Psoas muscle (tissue), 8 donors: ENCODE results near the gene DYNC2I2. TPM values are rescaled to one million over a fixed set of nuclear protein-coding genes. Genes with fewer than 3 reads are reported as not detected.
A peak's percentile ranks its signal among the peaks of the same experiment; 100 is the strongest.
"Not testable (repeated sequence)": the region's sequence is repeated elsewhere in the genome, so short reads cannot be mapped to it uniquely, and the experiment has no call there.

Experiments
- ATAC-seq, 4 donors: fragments of 200-7000 bp; cut with Tn5 transposase; one replicate each; pipeline ENCODE4 v1.9.1; 2020; ENCODE audit warnings: moderate library complexity in 3 of 4, mild to moderate bottlenecking in 2 of 4
- DNase-seq, 2 donors: peaks; one replicate each; pipeline ENCODE4 v3.0.0-alpha.2; 2020
- H3K27ac ChIP-seq: fragments of 200-600 bp; one replicate; pipeline ENCODE4 v1.8.0; 2022
- H3K27me3 ChIP-seq, 3 donors: fragments of 200-600 bp in 1 of 3; one replicate each; pipeline versions ENCODE4 v1.6.1 to v1.8.0; 2013 to 2022; ENCODE audit warnings: low read length in 2 of 3, mild to moderate bottlenecking in 2 of 3, moderate library complexity in 1 of 3; ENCODE audit not compliant: insufficient read depth in 3 of 3
- H3K36me3 ChIP-seq, 2 donors: fragments of 200-600 bp in 1 of 2; one replicate each; pipeline versions ENCODE4 v1.6.1 to v1.8.0; 2013 to 2022; ENCODE audit warnings: low read depth in 1 of 2, mild to moderate bottlenecking in 1 of 2, moderate library complexity in 1 of 2; ENCODE audit not compliant: insufficient read depth in 1 of 2
- H3K4me1 ChIP-seq: fragments of 200-600 bp; one replicate; pipeline ENCODE4 v1.8.0; 2022
- H3K4me3 ChIP-seq: fragments of 200-600 bp; one replicate; pipeline ENCODE4 v1.8.0; 2022; ENCODE audit warnings: mild to moderate bottlenecking
- H3K9me3 ChIP-seq: fragments of 200-600 bp; one replicate; pipeline ENCODE4 v1.8.0; 2022
- WGBS, 3 donors: extraction: QIAGEN DNeasy Blood & Tissue Kit; methylation state at CpG; one replicate each; pipeline versions ENCODE4 v1.1.6 to v1.1.7; 2013; 5-methylcytosine and 5-hydroxymethylcytosine counted together
- intact Hi-C, 2 donors: fragments of 100-400 bp; cut with DNase I; formaldehyde crosslinking; loops; one replicate each; pipeline versions ENCODE4 v1.11.0 to v1.14.2; 2022
- polyA plus RNA-seq, 3 donors: library from polyadenylated mRNA; stranded (reverse); fragments of 200-250 nt; gene quantifications; one replicate each; pipeline ENCODE4 v1.2.3, GENCODE V29; 2013
- total RNA-seq, 4 donors: library from RNA; stranded (reverse); fragmentation: NEBNext Ultra II Directional in 2 of 4; extraction: Animal tissue kit (Norgen Biotek cat#: 25700) in 2 of 4; gene quantifications; one replicate each; pipeline versions ENCODE4 v1.2.1 to v1.2.4, GENCODE V29; 2021 to 2023
- TF ChIP-seq, protein P1 (sequence below): fragments of 200-600 bp; IDR thresholded peaks from one replicate; pipeline ENCODE4 v1.8.0; 2022; ENCODE audit warnings: antibody characterized with exemption
- donor health status: healthy with polysubstance abuse.
- donor health status: DM: no; HTN: no; CAD: no; lungs with moderate emphysema.
- donor health status: Bipolar disorder and iron deficiency.
- donor health status: healthy.
- donor health status: DM: yes; HTN: yes; CAD: no.
- donor health status: DM: no; HTN: no; CAD: no.
- donor health status: DM: no; HTN: no; CAD: no.
- donor health status: DM: yes; HTN: yes; CAD: no.

Gene DYNC2I2
- total and polyA plus RNA-seq, 7 donors = 6.3 to 29.1 (median 10.3) TPM

GRCh38 chr9:128703616-128704355 is 47.1 kb upstream of the DYNC2I2 start:
- DNase-seq (peak; percentile 38 to 69), ATAC-seq (peak; percentile 19 to 46 (median 31))
- 75 to 81% (median 75%) methylated on average over 27 to 31 of the region's 31 CpGs for WGBS, 3 donors
- intact Hi-C loops = loop anchor here in 1 of 2 donors (5.0 kb wide), 1 partner anchor 69 kb away; the partner anchor contains the start of gene ZER1
- Histone ChIP-seq H3K9me3 (no peaks in the 10 kb centered on the region), H3K27ac (peak overlapping the region; percentile 65), H3K27me3 (no peaks in the 10 kb centered on the region), H3K36me3 (no peaks in the 10 kb centered on the region), H3K4me3 (peak overlapping the region; percentile 84), H3K4me1 (no peaks in the 10 kb centered on the region)
- TF ChIP-seq, protein P1, sequence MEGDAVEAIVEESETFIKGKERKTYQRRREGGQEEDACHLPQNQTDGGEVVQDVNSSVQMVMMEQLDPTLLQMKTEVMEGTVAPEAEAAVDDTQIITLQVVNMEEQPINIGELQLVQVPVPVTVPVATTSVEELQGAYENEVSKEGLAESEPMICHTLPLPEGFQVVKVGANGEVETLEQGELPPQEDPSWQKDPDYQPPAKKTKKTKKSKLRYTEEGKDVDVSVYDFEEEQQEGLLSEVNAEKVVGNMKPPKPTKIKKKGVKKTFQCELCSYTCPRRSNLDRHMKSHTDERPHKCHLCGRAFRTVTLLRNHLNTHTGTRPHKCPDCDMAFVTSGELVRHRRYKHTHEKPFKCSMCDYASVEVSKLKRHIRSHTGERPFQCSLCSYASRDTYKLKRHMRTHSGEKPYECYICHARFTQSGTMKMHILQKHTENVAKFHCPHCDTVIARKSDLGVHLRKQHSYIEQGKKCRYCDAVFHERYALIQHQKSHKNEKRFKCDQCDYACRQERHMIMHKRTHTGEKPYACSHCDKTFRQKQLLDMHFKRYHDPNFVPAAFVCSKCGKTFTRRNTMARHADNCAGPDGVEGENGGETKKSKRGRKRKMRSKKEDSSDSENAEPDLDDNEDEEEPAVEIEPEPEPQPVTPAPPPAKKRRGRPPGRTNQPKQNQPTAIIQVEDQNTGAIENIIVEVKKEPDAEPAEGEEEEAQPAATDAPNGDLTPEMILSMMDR = no peak

DNA sequence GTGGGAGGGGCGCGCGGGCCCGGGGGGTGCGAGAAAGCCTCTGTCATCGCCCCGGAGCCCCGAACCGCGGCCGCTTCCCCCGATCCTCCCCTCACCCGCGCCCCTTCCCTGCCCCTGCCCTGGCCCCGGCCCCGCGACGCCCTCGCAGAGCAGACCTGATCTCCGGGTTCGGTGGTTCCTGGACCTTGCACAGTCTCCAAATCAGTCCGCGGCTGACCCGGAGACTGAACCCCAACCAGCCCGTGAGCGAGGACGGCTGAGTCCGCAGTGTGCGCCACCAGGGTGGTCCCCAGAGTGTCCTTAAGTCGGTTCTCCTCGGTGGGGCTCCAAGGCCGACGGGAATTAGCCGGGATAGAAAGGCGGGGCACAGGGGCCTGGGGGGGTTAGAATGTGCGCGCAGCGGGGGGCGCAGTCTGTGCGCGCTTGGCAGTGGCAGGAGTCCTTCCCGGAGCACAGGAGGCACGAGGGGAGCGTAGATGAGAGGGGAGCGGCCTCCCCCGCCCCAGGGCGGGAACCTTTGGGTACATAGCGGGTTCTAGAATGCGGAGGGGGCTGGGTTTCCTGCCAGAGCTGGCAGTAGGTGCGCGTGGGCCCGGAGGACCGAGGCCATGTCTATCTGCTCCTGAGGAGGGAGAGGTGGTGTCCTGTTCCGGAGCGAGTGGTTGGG is 46.4 kb upstream of the DYNC2I2 start:
- H3K27ac ChIP-seq = peak overlapping the region; percentile 65
- intact Hi-C loops = loop anchor here in 1 of 2 donors (5.0 kb wide), 1 partner anchor 69 kb away; the partner anchor contains the start of gene ZER1
- no peaks in the 10 kb centered on the region for H3K4me1 ChIP-seq
- 17 to 21% (median 21%) methylated on average over 41 to 55 of the region's 55 CpGs for WGBS, 3 donors
- ATAC-seq (peak; percentile 6 to 24 (median 22)), DNase-seq (peak; percentile 48 to 70)
- H3K4me3 ChIP-seq = peak overlapping the region; percentile 84
- no peaks in the 10 kb centered on the region for H3K27me3 ChIP-seq
- no peaks in the 10 kb centered on the region for H3K36me3 ChIP-seq
- H3K9me3 ChIP-seq = no peaks in the 10 kb centered on the region
- TF ChIP-seq, protein P1 = no peak

- 0 to 1% (median 0%) methylated on average over 45 to 65 of the region's 65 CpGs for WGBS, 3 donors
- Histone ChIP-seq H3K4me1 (no peaks in the 10 kb centered on the region), H3K4me3 (peak within 1 kb of the TSS; percentile 84), H3K36me3 (no peaks in the 10 kb centered on the region), H3K9me3 (no peaks in the 10 kb centered on the region), H3K27ac (peak within 1 kb of the TSS; percentile 65), H3K27me3 (no peaks in the 10 kb centered on the region)
- ATAC-seq (peak; percentile 79 to 91 (median 86)), DNase-seq (peak; percentile 90 to 93)
- TF ChIP-seq, protein P1 = peak; percentile 80
- intact Hi-C loops = loop anchor here in 1 of 2 donors (5.0 kb wide), 1 partner anchor 70 kb away; the partner anchor contains the start of gene ZER1
These were observed 45.9 kb upstream of the DYNC2I2 start, which contains the start of gene PKN3 for GRCh38 chr9:128702445-128702948. TSS of gene PKN3 (plus strand) at chr9:128702503. CDS start at chr9:128702916, 413 bp downstream.

GRCh38 chr9:128701227-128701854 is 44.7 kb upstream of the DYNC2I2 start:
- H3K27me3 ChIP-seq = no peaks in the 10 kb centered on the region
- intact Hi-C loops = loop anchor here in 1 of 2 donors (5.0 kb wide), 1 partner anchor 71 kb away; the partner anchor contains the start of gene ZER1
- TF ChIP-seq, protein P1 = no peak
- H3K36me3 ChIP-seq = peaks cover 0 to 8% of the 10 kb centered on the region in 2 donors
- H3K9me3 ChIP-seq = no peaks in the 10 kb centered on the region
- no peak overlapping the region for H3K27ac ChIP-seq
- no peak overlapping the region for H3K4me3 ChIP-seq
- H3K4me1 ChIP-seq = no peaks in the 10 kb centered on the region
- DNase-seq (peak in 1 of 2 donors; percentile 32), ATAC-seq (no peak)
- WGBS, 3 donors = 71 to 75% (median 73%) methylated on average over 10 of the region's 10 CpGs

- peak in 1 of 2 donors; percentile 39 for DNase-seq
- peaks cover 0 to 28% of the 10 kb centered on the region in 2 donors for H3K36me3 ChIP-seq
- H3K4me1 ChIP-seq, H3K27ac ChIP-seq, H3K4me3 ChIP-seq, intact Hi-C loops, H3K27me3 ChIP-seq, H3K9me3 ChIP-seq, ATAC-seq: not testable (repeated sequence)
- WGBS, 3 donors = 91 to 94% (median 94%) methylated on average over 27 to 30 of the region's 30 CpGs
These were observed 42.6 kb upstream of the DYNC2I2 start for GRCh38 chr9:128699096-128699795.
